Testis (tissue), 2 donors: ENCODE data around the gene EAF1.

Experiments
- POLR2A ChIP-seq: fragments of 450-650 bp; IDR thresholded peaks from one replicate; pipeline ENCODE4 v1.6.1; 2017; ENCODE audit warnings: antibody characterized with exemption, mild to moderate bottlenecking, moderate library complexity
- TF ChIP-seq, protein P1 (sequence below), 3 experiments: fragments of 450-650 bp in 2 of 3; fragments of 200-600 bp in 1 of 3; sonication (generic) in 1 of 3; IDR thresholded peaks; one replicate each; pipeline ENCODE4 v1.5.1; 2016 to 2019; ENCODE audit warnings: antibody characterized with exemption in 3 of 3, mild to moderate bottlenecking in 2 of 3, moderate library complexity in 1 of 3

DNA sequence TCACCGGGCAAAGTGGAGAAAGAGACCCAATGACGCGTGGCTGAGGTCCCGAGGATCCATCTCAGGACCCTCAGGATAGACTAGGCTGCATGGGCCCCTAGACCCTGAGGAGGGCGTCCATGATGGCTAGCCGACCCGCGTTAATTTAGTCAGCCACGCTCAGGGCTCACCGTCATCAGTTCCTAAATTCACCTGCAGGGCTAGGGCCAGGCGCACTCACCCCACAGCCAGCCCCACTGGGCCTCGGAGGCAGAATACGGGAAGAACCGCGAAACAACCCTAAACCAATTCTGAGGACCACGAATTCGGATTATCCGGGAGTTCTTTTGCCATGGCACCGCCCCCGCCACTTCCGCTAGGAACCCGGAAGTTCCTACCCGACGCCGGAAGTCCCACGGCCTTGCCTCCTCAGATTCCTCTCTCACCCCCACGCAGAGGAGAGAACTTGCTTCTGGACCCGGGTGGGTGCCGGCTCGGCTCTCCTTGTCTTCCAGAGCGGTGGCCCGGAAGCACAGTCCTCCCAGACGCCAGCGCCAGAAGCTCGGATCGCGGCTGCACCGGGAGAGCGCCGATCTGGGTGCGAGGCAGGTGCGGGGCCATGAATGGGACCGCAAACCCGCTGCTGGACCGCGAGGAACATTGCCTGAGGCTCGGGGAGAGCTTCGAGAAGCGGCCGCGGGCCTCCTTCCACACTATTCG, at the start of gene EAF1, which contains the start of gene METTL6:
- TF ChIP-seq, protein P1, sequence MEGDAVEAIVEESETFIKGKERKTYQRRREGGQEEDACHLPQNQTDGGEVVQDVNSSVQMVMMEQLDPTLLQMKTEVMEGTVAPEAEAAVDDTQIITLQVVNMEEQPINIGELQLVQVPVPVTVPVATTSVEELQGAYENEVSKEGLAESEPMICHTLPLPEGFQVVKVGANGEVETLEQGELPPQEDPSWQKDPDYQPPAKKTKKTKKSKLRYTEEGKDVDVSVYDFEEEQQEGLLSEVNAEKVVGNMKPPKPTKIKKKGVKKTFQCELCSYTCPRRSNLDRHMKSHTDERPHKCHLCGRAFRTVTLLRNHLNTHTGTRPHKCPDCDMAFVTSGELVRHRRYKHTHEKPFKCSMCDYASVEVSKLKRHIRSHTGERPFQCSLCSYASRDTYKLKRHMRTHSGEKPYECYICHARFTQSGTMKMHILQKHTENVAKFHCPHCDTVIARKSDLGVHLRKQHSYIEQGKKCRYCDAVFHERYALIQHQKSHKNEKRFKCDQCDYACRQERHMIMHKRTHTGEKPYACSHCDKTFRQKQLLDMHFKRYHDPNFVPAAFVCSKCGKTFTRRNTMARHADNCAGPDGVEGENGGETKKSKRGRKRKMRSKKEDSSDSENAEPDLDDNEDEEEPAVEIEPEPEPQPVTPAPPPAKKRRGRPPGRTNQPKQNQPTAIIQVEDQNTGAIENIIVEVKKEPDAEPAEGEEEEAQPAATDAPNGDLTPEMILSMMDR (IDR thresholded peaks at IDR 0.05) = no peak
- TF ChIP-seq POLR2A = no peak
